Fibroblast of pulmonary artery (primary cell): ENCODE data around the gene IL1R2.

Experiments used
- DNase-seq: peaks from one replicate; pipeline ENCODE4 v3.0.0-alpha.2; 2010; ENCODE audit warnings: low read depth
- H3K4me3 ChIP-seq: replicated peaks from 2 replicates; pipeline ENCODE4 v1.5.1; 2011; ENCODE audit warnings: low read depth, mild to moderate bottlenecking, control low read depth, low read length, moderate library complexity
- TF ChIP-seq, protein P1 (sequence below): IDR thresholded peaks from 2 replicates; pipeline ENCODE4 v1.5.1; 2011; ENCODE audit warnings: mild to moderate bottlenecking, control low read depth, low read length, inconsistent platforms; ENCODE audit errors: missing control alignments

IL1R2 gene

DNA sequence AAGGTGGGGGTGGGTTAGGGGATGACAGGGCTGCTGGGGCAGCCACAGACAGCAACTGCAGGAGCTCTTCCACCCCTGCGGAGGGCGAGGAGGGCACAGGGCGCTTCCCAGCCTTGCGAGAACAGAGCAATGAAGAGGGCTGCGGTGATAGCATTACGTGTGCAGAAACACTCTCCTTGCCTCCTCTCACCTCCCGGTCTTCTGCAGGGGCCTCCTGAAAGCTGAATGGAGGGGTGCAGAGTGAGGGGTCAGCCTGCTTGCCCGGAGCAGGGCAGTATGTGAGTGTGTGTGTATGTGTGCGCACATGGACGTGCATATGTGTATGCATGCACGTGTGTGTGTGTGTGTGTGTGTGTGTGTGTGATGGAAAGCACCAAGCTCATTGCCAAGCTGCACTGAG lies 29.5 kb upstream of the IL1R2 start:
- TF ChIP-seq, protein P1, sequence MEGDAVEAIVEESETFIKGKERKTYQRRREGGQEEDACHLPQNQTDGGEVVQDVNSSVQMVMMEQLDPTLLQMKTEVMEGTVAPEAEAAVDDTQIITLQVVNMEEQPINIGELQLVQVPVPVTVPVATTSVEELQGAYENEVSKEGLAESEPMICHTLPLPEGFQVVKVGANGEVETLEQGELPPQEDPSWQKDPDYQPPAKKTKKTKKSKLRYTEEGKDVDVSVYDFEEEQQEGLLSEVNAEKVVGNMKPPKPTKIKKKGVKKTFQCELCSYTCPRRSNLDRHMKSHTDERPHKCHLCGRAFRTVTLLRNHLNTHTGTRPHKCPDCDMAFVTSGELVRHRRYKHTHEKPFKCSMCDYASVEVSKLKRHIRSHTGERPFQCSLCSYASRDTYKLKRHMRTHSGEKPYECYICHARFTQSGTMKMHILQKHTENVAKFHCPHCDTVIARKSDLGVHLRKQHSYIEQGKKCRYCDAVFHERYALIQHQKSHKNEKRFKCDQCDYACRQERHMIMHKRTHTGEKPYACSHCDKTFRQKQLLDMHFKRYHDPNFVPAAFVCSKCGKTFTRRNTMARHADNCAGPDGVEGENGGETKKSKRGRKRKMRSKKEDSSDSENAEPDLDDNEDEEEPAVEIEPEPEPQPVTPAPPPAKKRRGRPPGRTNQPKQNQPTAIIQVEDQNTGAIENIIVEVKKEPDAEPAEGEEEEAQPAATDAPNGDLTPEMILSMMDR, result no peak
- no peak overlapping the region for H3K4me3 ChIP-seq
- no peak for DNase-seq

DNA sequence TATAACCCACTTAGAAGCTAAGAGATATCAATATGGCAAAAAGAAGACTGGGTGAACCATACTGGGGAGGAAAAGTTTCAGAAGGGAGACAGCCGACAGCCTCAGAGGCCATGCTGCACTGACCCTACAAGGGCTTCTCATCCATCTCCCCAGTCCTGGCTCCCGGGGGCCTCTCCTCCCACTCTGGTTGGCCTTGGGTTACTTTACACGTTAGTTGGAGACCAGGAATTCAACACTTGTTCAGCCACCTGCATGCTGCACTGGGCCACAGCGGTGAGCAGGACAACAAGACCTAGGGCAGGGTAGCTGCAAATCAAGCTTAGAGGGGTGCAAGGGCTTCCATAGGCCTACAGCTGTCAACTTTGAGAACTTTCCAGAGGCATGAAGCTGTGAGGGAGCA lies 28.6 kb upstream of the IL1R2 start:
- no peak overlapping the region for H3K4me3 ChIP-seq
- TF ChIP-seq, protein P1, result no peak
- DNase-seq, result no peak

DNA sequence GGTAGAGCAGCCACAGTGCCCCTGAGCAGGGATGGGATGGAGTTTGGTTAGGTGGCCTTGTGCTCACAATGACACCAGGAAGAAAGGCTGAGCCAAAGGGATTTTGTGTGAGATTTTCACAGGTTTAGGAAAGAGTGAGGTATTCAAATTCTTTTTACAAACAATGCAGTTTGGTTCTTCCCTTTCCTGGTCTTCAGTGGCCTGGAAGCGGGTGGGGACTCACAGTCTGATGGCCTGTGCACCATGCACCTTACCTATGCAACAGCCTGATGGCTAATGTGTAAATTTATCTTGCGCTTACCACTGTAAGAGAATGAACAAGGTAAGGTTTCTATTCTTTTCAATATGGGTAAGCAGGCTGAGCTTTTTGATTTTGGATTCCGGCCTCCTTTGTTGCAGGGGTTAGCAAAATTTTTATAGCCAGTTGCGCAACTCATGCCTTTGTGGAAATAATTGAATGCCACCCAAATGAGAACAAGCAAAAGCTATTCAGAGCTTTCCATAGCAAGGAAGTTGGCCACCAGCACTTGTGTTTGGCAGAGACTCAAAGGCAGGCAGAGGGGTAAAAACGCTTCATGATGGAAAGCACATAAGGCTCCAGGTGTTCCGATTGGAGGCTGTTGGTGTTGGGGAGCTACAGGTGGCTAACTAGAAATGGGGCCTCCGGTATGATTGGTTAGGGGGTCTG lies 23.8 kb upstream of the IL1R2 start:
- H3K4me3 ChIP-seq, result no peak overlapping the region
- TF ChIP-seq, protein P1, result no peak
- peak; percentile 78 for DNase-seq

DNA sequence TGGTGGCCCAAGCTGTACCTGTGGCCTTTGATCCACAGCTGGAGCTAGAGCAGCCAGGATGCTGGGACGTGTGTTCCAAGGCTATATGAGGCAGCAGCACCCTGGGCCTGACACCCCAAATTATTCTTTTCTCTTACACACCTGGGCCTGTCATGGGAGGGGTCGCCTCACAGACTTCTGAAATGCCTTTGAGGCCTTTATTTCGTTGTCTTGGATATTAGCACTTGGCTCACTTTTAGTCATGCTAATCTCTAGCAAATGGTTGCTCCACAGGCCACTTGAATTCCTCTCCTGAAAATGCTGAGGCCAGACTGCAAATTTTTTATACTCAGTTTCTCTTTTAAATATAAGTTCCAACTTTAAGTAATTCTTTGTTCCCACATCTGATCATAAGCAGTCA lies 22.0 kb upstream of the IL1R2 start:
- TF ChIP-seq, protein P1, result no peak
- H3K4me3 ChIP-seq, result no peak overlapping the region
- DNase-seq, result no peak

DNA sequence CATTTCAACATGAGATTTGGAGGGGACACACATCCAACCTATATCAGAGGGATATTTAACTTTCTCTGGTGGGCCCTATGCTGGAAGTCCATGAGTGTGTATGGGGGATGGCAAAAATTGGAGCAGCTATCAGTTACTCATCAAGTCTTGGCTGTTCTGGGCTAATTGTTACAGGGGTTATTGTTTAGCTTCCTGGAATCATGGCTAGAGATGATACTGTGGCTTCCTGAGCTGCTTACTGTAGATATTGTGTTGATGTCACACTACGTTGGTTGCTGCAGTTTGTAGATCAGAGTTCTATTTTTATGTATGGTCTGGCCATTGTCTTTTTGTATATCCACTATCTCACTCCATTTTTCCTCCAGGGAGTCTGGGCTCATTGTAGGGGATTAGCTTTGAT lies 20.9 kb upstream of the IL1R2 start:
- TF ChIP-seq, protein P1, result no peak
- H3K4me3 ChIP-seq, result no peak overlapping the region
- DNase-seq, result peak; percentile 65

DNA sequence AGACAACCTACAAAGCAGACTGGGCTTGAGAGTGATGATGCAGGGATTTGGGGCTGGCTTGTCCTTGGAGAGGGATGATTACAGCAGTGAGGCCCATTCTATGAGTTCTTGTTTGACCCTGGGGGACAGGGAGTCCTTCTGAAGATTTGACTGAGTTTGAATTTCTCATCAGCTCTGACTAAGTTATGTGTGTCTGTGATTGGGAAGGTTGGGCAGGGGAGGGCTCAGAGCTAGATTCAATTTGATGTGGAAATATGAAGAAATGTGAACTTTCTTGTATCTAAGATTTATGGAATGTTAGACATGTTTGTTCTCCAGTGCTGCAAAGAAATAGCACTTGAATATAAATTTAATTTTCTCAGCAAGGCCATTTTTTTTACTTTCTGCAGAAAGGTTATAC lies 19.9 kb upstream of the IL1R2 start:
- no peak overlapping the region for H3K4me3 ChIP-seq
- peak; percentile 31 for DNase-seq
- TF ChIP-seq, protein P1, result no peak
